ENCODE results near the gene MORN5.
"Not testable (repeated sequence)": the region's sequence is repeated elsewhere in the genome, so short reads cannot be mapped to it uniquely, and the experiment has no call there.

Gene MORN5

GRCh38 chr9:122159026-122159924, at the start of gene MORN5, which contains the start of gene NDUFA8:
MORN5 (plus strand) TSS chr9:122159908; CDS start chr9:122159973, 65 bp downstream.
NDUFA8 (minus strand) TSS chr9:122159779; CDS start chr9:122159677, 102 bp downstream.
- DNase-seq: peak; percentile 98

- no peak for DNase-seq
Measured at GRCh38 chr9:122110100-122110833, 49.4 kb upstream of the MORN5 start.

GRCh38 chr9:122111413-122112085, 48.2 kb upstream of the MORN5 start:
- DNase-seq: no peak

GRCh38 chr9:122112238-122112637, 47.5 kb upstream of the MORN5 start:
- no peak for DNase-seq

- DNase-seq: no peak
Measured at GRCh38 chr9:122113574-122113973, 46.1 kb upstream of the MORN5 start.

GRCh38 chr9:122115176-122116035, 44.3 kb upstream of the MORN5 start:
- no peak for DNase-seq

GRCh38 chr9:122116040-122116439, 43.7 kb upstream of the MORN5 start:
- DNase-seq: no peak

- no peak for DNase-seq
Measured at GRCh38 chr9:122116448-122117173, 43.1 kb upstream of the MORN5 start.

GRCh38 chr9:122117241-122117640, 42.5 kb upstream of the MORN5 start:
- DNase-seq: not testable (repeated sequence)

- DNase-seq: no peak
Measured at GRCh38 chr9:122118343-122119165, 41.2 kb upstream of the MORN5 start.

- DNase-seq: no peak
Measured at GRCh38 chr9:122119166-122119521, 40.6 kb upstream of the MORN5 start.

GRCh38 chr9:122119721-122120120, 40.0 kb upstream of the MORN5 start:
- DNase-seq: no peak

- DNase-seq: no peak
Measured at GRCh38 chr9:122120316-122121071, 39.2 kb upstream of the MORN5 start.

- DNase-seq: no peak
Measured at GRCh38 chr9:122121391-122121790, 38.3 kb upstream of the MORN5 start.

GRCh38 chr9:122121931-122122330, 37.8 kb upstream of the MORN5 start:
- no peak for DNase-seq

GRCh38 chr9:122122468-122122867, 37.2 kb upstream of the MORN5 start:
- no peak for DNase-seq

GRCh38 chr9:122122903-122123632, 36.6 kb upstream of the MORN5 start:
- peak; percentile 79 for DNase-seq

GRCh38 chr9:122124048-122124447, 35.7 kb upstream of the MORN5 start:
- DNase-seq: no peak

- no peak for DNase-seq
Measured at GRCh38 chr9:122124528-122124927, 35.2 kb upstream of the MORN5 start.

All from activated CD4-positive, CD25-positive, alpha-beta regulatory T cell treated with anti-CD3 and anti-CD28 coated beads, Interleukin-2, amount 50 U/mL, for 72 hours (primary cell).